ENCODE measurements around the gene E2F4.
A peak's percentile ranks its signal among the peaks of the same experiment; 100 is the strongest.

The E2F4 gene

DNA sequence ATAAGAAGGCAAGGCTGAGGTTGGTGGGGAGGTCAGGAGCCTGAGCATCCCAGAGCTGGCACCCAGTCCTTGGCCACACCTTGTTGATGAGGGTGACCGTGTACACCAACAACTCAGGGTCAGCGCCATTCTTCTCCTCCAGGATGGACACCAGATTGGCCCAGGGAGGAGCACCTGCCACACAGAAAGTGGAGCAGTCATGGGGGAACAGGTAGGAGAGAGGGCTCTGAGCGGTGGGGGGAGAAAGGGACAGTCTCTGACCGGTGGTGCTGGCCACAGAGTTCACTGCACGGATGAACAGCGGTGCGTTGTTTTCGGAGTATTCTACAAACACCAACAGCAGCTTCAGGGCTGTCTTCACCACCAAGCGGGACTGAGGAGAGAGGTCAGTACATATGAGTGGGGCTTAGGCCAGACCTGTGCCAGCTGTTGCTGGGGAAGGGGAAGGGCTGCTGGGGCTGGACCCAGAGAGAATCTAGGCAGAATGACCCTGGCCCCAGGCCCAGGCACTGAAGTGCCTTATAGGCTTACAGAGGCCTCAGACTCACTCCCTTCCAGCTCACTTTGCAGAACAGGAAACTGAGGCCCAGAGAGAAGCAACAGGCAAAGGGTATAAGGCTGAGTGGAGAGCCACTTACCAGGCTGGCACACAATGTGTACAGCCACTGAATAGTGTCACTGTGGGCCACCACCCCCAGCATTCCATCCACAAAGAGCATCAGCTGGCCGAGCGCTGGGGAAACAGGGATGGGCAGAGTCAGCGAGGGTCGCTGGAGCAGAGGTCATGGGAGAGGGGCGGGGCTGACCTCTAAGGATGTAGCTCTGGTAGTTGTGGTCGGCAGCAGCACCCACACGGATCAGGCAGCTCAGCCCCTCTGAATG is 45.7 kb downstream of the E2F4 start:
- peak; percentile 49 for DNase-seq
- no peaks in the 10 kb centered on the region for H3K27me3 Mint-ChIP-seq (ENCODE audit: low read depth, poor library complexity)
- H3K27ac Mint-ChIP-seq: no peak overlapping the region
- peaks cover 20% of the 10 kb centered on the region for H3K36me3 Mint-ChIP-seq (ENCODE audit: low read depth)
- H3K4me3 Mint-ChIP-seq: no peak overlapping the region
- H3K9me3 Mint-ChIP-seq: no peaks in the 10 kb centered on the region
- H3K4me1 Mint-ChIP-seq: peaks cover 28% of the 10 kb centered on the region
- TF ChIP-seq, protein P1, sequence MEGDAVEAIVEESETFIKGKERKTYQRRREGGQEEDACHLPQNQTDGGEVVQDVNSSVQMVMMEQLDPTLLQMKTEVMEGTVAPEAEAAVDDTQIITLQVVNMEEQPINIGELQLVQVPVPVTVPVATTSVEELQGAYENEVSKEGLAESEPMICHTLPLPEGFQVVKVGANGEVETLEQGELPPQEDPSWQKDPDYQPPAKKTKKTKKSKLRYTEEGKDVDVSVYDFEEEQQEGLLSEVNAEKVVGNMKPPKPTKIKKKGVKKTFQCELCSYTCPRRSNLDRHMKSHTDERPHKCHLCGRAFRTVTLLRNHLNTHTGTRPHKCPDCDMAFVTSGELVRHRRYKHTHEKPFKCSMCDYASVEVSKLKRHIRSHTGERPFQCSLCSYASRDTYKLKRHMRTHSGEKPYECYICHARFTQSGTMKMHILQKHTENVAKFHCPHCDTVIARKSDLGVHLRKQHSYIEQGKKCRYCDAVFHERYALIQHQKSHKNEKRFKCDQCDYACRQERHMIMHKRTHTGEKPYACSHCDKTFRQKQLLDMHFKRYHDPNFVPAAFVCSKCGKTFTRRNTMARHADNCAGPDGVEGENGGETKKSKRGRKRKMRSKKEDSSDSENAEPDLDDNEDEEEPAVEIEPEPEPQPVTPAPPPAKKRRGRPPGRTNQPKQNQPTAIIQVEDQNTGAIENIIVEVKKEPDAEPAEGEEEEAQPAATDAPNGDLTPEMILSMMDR (IDR thresholded peaks at IDR 0.05): no peak

DNA sequence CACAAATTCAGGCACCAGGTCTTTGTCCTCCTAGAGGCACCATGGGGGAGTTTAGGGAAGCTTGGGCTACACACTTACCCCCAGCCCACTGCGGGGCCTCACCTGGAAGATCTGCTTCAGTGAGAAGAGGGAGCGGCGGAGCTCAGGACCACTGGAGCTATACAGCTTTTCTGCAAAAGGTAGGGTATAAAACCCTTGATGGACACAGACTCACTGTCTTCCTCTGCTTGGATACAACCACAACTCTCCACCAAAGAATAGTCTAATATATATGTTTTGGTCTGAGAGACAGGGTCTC is 46.3 kb downstream of the E2F4 start:
- Mint-ChIP-seq H3K4me1 (peaks cover 28% of the 10 kb centered on the region), H3K9me3 (no peaks in the 10 kb centered on the region), H3K27me3 (ENCODE audit: low read depth, poor library complexity) (no peaks in the 10 kb centered on the region), H3K27ac (no peak overlapping the region), H3K4me3 (no peak overlapping the region), H3K36me3 (ENCODE audit: low read depth) (peaks cover 19% of the 10 kb centered on the region)
- TF ChIP-seq, protein P1 (IDR thresholded peaks at IDR 0.05): no peak
- no peak for DNase-seq

DNA sequence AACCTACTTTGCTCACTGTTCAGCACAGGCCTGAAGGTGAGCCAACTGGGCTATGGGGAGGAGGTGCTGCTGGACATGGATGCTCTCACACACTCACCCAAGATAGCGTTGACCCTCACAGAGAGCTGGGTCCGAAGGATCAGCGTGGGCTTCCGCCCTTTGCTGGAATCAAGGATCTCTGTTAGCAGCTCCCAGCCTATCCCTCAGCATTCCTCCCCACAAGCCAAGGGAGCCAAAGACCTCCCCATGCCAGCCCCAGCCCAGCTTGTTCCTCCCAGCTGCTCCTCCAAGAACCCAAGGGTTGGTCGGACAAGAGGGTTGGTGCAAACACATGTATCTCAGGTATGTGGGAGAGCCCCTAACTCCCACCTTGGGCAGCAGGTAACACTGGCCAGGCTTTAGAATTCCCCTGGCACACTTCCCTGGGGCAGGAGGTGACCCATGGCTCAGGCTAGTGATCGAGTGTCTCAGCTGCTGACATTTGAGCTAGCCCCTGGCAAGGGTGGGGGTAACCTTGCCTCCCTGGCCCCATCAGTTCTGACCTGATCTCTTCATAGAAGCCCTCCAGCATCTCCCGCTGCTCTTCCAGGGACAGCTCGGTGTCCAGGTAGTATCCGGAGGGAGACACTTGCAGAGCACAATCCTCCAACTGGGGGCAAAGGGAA is 47.0 kb downstream of the E2F4 start:
- H3K9me3 Mint-ChIP-seq: no peaks in the 10 kb centered on the region
- no peak overlapping the region for H3K4me3 Mint-ChIP-seq
- TF ChIP-seq, protein P1 (IDR thresholded peaks at IDR 0.05): no peak
- no peak for DNase-seq
- H3K27me3 Mint-ChIP-seq (ENCODE audit: low read depth, poor library complexity): no peaks in the 10 kb centered on the region
- peaks cover 15% of the 10 kb centered on the region for H3K36me3 Mint-ChIP-seq (ENCODE audit: low read depth)
- peaks cover 29% of the 10 kb centered on the region for H3K4me1 Mint-ChIP-seq
- no peak overlapping the region for H3K27ac Mint-ChIP-seq

DNA sequence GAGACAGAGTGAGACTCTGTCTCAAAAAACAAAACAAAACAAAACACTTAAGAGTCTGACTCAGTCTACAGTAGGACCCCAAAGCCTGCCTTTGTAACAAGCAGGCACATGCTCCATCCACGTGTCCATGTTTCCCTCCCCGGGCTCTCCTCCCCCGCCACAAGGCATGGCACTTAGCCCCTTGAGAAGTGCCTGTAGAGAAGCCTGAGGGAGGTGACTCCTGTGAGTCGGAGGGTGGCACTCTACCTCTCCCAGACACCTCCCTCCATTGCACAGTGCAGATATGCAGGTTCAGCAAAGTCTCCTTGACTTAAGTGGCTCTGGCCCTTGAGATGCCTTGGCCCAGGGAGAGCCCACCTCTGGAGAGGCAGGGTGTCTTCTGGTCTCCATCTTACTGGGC is 48.6 kb downstream of the E2F4 start:
- no peak for DNase-seq
- TF ChIP-seq, protein P1 (IDR thresholded peaks at IDR 0.05): no peak
- Mint-ChIP-seq H3K27ac (peak overlapping the region; percentile 59), H3K36me3 (ENCODE audit: low read depth) (peaks cover 15% of the 10 kb centered on the region), H3K4me1 (peaks cover 44% of the 10 kb centered on the region), H3K27me3 (ENCODE audit: low read depth, poor library complexity) (no peaks in the 10 kb centered on the region), H3K9me3 (no peaks in the 10 kb centered on the region), H3K4me3 (no peak overlapping the region)

DNA sequence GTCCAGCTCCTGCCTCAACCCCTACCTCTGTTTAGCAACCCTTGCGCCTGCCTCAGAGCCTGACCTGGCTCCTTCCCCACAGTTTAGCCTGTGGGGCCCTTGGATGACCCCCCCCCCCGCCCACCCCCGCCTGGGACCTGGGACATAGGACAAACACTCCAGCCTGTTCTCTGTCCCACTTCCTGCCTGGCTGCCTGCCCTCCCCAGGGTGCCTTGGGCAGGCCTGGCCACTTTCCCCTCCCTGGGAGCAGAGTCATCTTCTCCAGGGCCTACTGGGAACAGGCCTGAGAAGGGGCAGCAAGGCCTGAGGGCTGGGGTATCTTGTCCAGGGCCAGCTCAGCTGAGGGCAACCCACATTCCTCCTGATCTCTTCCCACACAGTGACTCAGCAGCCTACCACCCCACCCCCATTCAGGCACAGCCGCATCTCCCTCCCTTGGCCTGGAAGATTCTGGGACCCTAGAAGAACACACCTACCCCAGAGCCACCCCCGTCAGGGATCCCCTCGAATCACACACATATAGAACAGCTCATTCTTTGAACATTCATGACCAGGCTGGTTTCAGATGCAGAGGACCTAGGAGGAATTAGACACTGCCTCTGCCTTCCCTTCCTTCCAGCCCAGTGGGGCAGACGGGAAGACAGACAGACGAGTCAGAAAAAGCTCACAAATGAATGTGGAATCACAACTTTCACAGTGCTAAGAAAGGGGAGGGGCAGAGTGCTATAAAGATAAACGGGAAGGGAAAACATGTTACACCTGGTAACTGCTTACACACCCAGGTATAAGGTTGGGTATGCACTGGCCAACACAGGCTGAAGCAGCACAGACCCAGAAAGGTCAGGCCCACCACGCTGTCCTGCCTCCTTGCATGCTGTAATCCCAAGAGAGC is 49.3 kb downstream of the E2F4 start:
- no peak for DNase-seq
- TF ChIP-seq, protein P1 (IDR thresholded peaks at IDR 0.05): no peak
- H3K27me3 Mint-ChIP-seq (ENCODE audit: low read depth, poor library complexity): no peaks in the 10 kb centered on the region
- peaks cover 44% of the 10 kb centered on the region for H3K4me1 Mint-ChIP-seq
- no peak overlapping the region for H3K4me3 Mint-ChIP-seq
- peak overlapping the region; percentile 36 for H3K27ac Mint-ChIP-seq
- H3K36me3 Mint-ChIP-seq (ENCODE audit: low read depth): peaks cover 10% of the 10 kb centered on the region
- H3K9me3 Mint-ChIP-seq: no peaks in the 10 kb centered on the region
